Measurements from ENCODE around the gene CC2D2A.

Gene CC2D2A

GRCh38 chr4:15563871-15564270 is 94.2 kb downstream of the CC2D2A start:
- no peak for DNase-seq (ENCODE audit: low spot score)
- H3K27ac ChIP-seq, result no peak overlapping the region
- TF ChIP-seq, protein P1, sequence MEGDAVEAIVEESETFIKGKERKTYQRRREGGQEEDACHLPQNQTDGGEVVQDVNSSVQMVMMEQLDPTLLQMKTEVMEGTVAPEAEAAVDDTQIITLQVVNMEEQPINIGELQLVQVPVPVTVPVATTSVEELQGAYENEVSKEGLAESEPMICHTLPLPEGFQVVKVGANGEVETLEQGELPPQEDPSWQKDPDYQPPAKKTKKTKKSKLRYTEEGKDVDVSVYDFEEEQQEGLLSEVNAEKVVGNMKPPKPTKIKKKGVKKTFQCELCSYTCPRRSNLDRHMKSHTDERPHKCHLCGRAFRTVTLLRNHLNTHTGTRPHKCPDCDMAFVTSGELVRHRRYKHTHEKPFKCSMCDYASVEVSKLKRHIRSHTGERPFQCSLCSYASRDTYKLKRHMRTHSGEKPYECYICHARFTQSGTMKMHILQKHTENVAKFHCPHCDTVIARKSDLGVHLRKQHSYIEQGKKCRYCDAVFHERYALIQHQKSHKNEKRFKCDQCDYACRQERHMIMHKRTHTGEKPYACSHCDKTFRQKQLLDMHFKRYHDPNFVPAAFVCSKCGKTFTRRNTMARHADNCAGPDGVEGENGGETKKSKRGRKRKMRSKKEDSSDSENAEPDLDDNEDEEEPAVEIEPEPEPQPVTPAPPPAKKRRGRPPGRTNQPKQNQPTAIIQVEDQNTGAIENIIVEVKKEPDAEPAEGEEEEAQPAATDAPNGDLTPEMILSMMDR (IDR thresholded peaks at IDR 0.05), result no peak
- H3K4me3 ChIP-seq, result no peak overlapping the region

- no peak overlapping the region for H3K27ac ChIP-seq
- no peak for DNase-seq (ENCODE audit: low spot score)
- TF ChIP-seq, protein P1 (IDR thresholded peaks at IDR 0.05), result no peak
These were observed 99.1 kb downstream of the CC2D2A start for GRCh38 chr4:15568821-15569220.

DNA sequence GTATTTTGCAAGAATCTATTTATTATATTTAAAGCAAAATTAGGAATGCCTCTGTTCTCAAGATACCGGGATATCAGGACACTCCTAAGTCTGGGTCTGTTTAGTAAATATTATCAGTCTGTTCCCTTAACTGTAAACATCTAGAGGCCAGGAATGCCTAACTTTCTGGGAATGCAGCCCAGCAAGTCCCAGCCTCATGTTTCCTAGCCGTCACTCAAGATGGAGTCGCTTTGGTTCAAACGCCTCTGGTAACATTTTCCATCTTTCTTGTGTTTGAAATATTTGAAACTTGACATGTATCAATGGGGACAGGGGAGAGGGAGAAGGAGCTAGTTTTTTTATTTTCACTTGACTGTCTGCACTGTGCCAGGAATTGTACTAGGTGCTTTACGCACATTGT is 100.1 kb downstream of the CC2D2A start:
- H3K27ac ChIP-seq, result no peak overlapping the region
- TF ChIP-seq, protein P1 (IDR thresholded peaks at IDR 0.05), result no peak
- no peak for DNase-seq (ENCODE audit: low spot score)
- no peak overlapping the region for H3K4me3 ChIP-seq

More at GRCh38 chr4:15568821-15569220, 99.1 kb downstream of the CC2D2A start:
- no peak overlapping the region for H3K4me3 ChIP-seq

GRCh38 chr4:15575966-15576365 is 106.3 kb downstream of the CC2D2A start:
- H3K27ac ChIP-seq, result no peak overlapping the region
- H3K4me3 ChIP-seq, result no peak overlapping the region
- TF ChIP-seq, protein P1 (IDR thresholded peaks at IDR 0.05), result no peak
- no peak for DNase-seq (ENCODE audit: low spot score)

DNA sequence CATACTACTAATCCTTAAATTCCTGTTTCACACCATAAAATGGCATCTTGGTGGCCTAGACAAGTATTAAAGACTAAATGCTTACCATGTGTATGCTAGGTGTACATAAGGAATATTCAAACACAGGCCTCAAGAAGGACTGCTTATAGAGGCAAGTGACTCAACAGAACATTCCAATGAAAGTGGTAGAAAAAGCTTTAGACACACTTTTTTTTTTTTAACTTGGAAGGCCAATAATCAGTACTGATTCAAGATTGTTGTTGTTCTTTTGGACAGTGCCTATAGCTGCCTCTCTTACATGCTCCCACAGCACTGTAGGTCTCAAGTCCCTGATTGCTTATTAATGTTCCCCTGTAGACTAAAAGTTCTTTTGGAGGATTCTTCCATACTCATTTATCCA is 107.8 kb downstream of the CC2D2A start:
- H3K27ac ChIP-seq, result no peak overlapping the region
- no peak overlapping the region for H3K4me3 ChIP-seq
- DNase-seq (ENCODE audit: low spot score), result no peak
- TF ChIP-seq, protein P1 (IDR thresholded peaks at IDR 0.05), result no peak

DNA sequence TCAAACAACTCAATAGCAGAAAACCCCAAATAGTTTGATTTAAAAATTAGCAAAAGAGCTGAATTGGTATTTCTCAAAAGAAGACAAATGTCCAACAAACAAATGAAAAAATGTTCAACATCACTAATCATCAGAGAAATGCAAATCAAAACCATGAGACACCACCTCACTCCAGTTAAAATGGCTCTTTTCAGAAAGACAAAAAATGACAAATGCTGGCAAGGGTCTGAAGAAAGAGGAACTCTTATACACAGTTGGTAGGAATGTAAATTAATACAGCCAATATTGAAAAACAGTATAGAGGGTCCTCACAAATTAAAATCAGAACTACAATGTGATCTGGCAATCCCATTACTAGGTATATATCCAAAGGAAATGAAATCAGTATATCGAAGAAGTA is 115.1 kb downstream of the CC2D2A start:
- H3K27ac ChIP-seq, result no peak overlapping the region
- no peak for DNase-seq (ENCODE audit: low spot score)
- H3K4me3 ChIP-seq, result no peak overlapping the region
- TF ChIP-seq, protein P1 (IDR thresholded peaks at IDR 0.05), result no peak

DNA sequence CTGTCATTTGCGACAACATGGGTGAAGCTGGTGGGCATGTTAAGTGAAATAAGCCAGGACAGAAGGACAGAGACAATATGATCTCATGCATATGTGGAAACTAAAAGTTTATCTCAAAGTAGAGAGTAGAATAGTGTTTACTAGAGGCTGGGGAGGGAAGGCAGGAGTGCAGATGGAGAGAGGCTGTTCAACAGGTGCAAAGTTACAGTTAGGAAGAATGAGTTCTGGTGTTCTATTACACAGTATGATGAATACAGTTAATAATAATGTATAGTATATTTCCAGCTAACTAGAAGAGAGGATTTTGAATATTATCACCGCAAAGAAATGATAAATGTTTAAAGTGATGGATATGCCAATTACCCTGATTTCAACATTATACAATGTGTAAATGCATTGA is 115.6 kb downstream of the CC2D2A start:
- no peak overlapping the region for H3K4me3 ChIP-seq
- TF ChIP-seq, protein P1 (IDR thresholded peaks at IDR 0.05), result no peak
- no peak overlapping the region for H3K27ac ChIP-seq
- no peak for DNase-seq (ENCODE audit: low spot score)
